HL-60 (cell line): ENCODE measurements around the gene NXPE2.

Experiments
- GABPA ChIP-seq: IDR thresholded peaks from 2 replicates; pipeline ENCODE4 v1.6.1; 2012; ENCODE audit warnings: low read depth
- POLR2AphosphoS5 ChIP-seq: IDR thresholded peaks from 2 replicates; pipeline ENCODE4 v1.6.1; 2012; ENCODE audit warnings: low read depth
- SPI1 ChIP-seq: IDR thresholded peaks from 2 replicates; pipeline ENCODE4 v1.6.1; 2012; ENCODE audit warnings: low read depth, mild to moderate bottlenecking, borderline replicate concordance
- TF ChIP-seq, protein P1 (sequence below): IDR thresholded peaks from one replicate; pipeline ENCODE4 v1.5.1; 2011; ENCODE audit warnings: low read length, control low read depth, inconsistent platforms; ENCODE audit not compliant: insufficient read depth
- TF ChIP-seq, protein P2 (sequence below): IDR thresholded peaks from 2 replicates; pipeline ENCODE4 v1.6.1; 2012; ENCODE audit warnings: low read depth; ENCODE audit not compliant: insufficient replicate concordance

DNA sequence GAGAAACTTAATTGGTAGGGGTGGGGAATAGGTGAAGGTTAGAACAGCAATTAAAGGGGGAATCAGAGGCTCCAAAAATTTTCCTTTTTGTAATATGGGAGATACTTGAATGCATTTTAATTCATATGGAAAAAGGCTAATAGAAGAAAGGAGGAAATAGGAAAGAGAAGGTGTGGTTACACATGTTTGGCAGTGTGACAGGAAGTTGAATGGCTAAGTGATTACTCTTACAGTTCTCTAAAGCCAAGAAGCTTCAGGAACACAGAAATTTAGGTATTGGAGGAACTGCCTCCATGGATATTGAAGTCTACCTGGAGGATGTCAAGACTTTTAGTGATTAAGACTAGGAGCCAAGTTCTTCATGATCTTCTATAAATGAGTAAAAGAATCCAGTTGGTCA lies 6.3 kb downstream of the NXPE2 start:
- TF ChIP-seq, protein P1, sequence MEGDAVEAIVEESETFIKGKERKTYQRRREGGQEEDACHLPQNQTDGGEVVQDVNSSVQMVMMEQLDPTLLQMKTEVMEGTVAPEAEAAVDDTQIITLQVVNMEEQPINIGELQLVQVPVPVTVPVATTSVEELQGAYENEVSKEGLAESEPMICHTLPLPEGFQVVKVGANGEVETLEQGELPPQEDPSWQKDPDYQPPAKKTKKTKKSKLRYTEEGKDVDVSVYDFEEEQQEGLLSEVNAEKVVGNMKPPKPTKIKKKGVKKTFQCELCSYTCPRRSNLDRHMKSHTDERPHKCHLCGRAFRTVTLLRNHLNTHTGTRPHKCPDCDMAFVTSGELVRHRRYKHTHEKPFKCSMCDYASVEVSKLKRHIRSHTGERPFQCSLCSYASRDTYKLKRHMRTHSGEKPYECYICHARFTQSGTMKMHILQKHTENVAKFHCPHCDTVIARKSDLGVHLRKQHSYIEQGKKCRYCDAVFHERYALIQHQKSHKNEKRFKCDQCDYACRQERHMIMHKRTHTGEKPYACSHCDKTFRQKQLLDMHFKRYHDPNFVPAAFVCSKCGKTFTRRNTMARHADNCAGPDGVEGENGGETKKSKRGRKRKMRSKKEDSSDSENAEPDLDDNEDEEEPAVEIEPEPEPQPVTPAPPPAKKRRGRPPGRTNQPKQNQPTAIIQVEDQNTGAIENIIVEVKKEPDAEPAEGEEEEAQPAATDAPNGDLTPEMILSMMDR: no peak
- TF ChIP-seq GABPA (no peak), POLR2AphosphoS5 (no peak), SPI1 (no peak)
- TF ChIP-seq, protein P2, sequence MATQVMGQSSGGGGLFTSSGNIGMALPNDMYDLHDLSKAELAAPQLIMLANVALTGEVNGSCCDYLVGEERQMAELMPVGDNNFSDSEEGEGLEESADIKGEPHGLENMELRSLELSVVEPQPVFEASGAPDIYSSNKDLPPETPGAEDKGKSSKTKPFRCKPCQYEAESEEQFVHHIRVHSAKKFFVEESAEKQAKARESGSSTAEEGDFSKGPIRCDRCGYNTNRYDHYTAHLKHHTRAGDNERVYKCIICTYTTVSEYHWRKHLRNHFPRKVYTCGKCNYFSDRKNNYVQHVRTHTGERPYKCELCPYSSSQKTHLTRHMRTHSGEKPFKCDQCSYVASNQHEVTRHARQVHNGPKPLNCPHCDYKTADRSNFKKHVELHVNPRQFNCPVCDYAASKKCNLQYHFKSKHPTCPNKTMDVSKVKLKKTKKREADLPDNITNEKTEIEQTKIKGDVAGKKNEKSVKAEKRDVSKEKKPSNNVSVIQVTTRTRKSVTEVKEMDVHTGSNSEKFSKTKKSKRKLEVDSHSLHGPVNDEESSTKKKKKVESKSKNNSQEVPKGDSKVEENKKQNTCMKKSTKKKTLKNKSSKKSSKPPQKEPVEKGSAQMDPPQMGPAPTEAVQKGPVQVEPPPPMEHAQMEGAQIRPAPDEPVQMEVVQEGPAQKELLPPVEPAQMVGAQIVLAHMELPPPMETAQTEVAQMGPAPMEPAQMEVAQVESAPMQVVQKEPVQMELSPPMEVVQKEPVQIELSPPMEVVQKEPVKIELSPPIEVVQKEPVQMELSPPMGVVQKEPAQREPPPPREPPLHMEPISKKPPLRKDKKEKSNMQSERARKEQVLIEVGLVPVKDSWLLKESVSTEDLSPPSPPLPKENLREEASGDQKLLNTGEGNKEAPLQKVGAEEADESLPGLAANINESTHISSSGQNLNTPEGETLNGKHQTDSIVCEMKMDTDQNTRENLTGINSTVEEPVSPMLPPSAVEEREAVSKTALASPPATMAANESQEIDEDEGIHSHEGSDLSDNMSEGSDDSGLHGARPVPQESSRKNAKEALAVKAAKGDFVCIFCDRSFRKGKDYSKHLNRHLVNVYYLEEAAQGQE: no peak
